ENCODE data around the gene PLAAT2.

Gene PLAAT2

DNA sequence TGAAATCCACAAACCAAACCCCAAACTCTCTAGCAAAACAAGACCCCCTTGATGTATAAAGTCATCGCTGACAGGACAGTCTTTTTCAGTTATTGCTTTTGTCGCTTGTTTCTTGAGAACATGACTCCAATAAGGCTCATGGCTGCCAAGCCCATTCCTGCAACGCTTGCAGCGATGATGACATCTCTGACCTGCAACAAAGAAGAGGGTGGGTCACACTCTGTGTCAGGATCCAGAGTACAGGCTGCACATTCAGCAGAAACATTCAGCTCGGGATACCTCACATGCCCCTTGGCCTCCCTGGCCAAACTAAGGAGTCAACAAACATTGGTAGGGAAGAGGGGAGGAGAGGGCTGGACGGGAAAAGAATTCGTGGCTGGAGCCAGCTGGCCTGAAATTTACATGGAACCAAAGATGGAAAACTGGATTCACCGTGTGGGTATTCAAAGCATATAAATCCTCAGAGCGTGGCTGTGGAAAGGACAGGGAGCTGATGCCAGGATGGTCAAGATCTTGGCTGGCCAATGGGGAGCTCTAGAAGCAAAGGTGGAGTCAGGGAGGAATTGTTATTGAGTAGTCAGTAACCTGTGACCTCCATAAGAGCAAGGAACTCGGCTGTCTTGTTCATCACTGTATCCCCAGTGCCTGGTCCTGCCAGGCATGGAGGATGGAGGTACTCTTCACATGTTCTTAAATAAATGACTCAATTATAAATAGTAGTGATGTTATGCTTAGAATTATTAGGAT is 11.8 kb upstream of the PLAAT2 start:
- no peak for DNase-seq (ENCODE audit: extremely low spot score)
- ChIA-PET POLR2A (no interaction called here), CTCF (interaction anchor here (0.6 kb wide), 1 partner anchor 62 kb away, joined by 3 read pairs; no protein-coding TSS in a partner anchor)
- TF ChIP-seq CTBP1 (IDR thresholded peaks at IDR 0.05; ENCODE audit: borderline replicate concordance): no peak
- TF ChIP-seq L3MBTL2 (conservative IDR thresholded peaks at IDR 0.05): no peak
- TF ChIP-seq TARDBP (IDR thresholded peaks at IDR 0.05): no peak
- TF ChIP-seq BHLHE40 (IDR thresholded peaks at IDR 0.05; ENCODE audit: borderline replicate concordance): no peak
- no peak for TF ChIP-seq SUZ12 (IDR thresholded peaks at IDR 0.05)
- TF ChIP-seq FOXA1 (IDR thresholded peaks at IDR 0.05): no peak
- TF ChIP-seq ELF4 (IDR thresholded peaks at IDR 0.05): no peak

DNA sequence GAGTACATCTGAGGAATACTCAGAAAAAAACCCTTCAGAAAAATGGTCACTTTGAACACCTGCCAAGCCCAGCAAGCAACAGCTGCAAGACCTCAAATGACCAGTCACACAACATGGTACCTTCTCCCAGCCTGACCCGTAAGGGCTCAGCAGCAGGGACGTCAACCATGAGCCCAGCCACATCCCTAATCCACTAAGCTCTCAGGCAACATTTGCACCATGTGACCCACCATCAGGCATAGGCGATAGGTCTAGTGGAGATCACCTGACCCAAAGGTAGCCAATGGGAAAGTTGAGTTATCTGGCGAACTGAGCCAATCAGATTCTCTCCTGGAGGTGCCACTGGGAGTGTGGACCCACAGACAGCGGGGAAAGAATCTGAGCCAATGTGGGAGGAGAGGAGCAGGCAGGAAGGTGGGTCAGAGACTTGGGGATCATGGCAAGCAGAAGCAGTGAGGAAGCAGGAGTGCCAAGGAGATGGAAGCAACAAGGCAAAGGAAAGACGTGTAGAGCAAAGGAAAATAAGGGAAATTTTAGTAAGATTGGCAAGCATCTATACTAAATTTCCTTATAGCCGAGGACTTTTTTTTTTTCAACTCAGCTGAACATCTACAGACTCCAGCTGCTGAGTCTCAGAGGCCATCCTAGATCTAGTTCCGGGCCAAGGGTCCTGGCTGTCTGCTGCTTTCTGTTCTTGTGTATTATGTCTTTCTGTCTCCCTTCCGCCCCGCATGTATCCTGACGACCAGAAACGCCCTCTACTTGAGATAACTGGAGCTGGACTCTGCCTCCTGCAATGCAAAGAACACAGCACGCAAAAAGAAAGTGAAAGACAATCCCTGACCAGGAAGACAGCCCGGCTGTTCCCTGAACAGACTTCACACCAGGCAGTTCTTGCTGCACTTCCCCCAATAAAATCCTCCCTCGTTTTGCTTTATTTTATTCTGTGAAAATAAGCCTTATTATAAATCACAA is 11.0 kb upstream of the PLAAT2 start:
- DNase-seq (ENCODE audit: extremely low spot score): no peak
- ChIA-PET CTCF (interaction anchor here (0.6 kb wide), 1 partner anchor 63 kb away, joined by 3 read pairs; no protein-coding TSS in a partner anchor), POLR2A (no interaction called here)
- TF ChIP-seq LEF1 (IDR thresholded peaks at IDR 0.05; ENCODE audit: borderline replicate concordance): no peak
- TF ChIP-seq SUZ12 (IDR thresholded peaks at IDR 0.05): no peak
- no peak for TF ChIP-seq ARNT (IDR thresholded peaks at IDR 0.05)
- no peak for TF ChIP-seq FOXA1 (IDR thresholded peaks at IDR 0.05)
- no peak for TF ChIP-seq SP1 (IDR thresholded peaks at IDR 0.05)
- TF ChIP-seq TARDBP (IDR thresholded peaks at IDR 0.05): no peak
- no peak for TF ChIP-seq HDGF (IDR thresholded peaks at IDR 0.05; ENCODE audit: borderline replicate concordance)

DNA sequence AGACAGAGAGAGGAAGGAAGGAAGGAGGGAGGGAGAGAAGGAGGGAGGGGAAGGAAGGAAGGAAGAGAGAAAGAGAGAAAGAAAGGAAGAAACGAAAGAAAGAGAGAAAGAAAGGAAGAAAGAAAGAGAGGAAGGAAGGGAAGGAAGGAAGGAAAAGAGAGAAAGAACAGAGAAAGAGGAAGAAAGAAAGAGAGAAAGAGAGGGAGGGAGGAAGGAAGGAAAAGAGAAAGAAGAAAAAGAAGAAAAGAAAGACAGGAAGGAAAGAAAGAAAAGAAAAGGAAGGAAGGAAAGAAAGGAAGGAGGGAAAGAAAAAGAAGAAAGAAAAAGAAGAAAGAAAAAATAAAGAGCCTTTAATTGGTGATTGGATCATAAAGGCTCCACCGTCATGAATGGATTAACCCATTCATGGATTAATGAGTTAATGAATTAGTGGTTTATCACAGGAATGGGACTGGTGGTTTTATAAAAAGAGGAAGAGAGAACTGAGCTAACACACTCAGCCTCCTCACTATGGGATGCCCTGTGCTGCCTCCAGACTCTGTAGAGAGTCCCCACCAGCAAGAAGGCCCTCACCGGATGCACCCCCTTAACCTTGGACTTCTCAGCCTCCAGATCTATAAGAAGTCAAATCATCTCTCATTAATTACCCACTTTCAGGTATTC is 9.0 kb upstream of the PLAAT2 start:
- POLR2A ChIA-PET: no interaction called here
- CTCF ChIA-PET: no interaction called here
- TF ChIP-seq, protein P1, sequence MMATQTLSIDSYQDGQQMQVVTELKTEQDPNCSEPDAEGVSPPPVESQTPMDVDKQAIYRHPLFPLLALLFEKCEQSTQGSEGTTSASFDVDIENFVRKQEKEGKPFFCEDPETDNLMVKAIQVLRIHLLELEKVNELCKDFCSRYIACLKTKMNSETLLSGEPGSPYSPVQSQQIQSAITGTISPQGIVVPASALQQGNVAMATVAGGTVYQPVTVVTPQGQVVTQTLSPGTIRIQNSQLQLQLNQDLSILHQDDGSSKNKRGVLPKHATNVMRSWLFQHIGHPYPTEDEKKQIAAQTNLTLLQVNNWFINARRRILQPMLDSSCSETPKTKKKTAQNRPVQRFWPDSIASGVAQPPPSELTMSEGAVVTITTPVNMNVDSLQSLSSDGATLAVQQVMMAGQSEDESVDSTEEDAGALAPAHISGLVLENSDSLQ (IDR thresholded peaks at IDR 0.05): no peak
- TF ChIP-seq CTBP1 (IDR thresholded peaks at IDR 0.05; ENCODE audit: borderline replicate concordance): no peak
- TF ChIP-seq NFRKB (IDR thresholded peaks at IDR 0.05): no peak
- no peak for TF ChIP-seq ARNT (IDR thresholded peaks at IDR 0.05)
- no peak for TF ChIP-seq HDGF (IDR thresholded peaks at IDR 0.05; ENCODE audit: borderline replicate concordance)
- TF ChIP-seq FOXK2 (IDR thresholded peaks at IDR 0.05): no peak
- no peak for TF ChIP-seq SUZ12 (IDR thresholded peaks at IDR 0.05)
- TF ChIP-seq TARDBP (IDR thresholded peaks at IDR 0.05): no peak
- no peak for TF ChIP-seq LEF1 (IDR thresholded peaks at IDR 0.05; ENCODE audit: borderline replicate concordance)
- no peak for TF ChIP-seq ELF4 (IDR thresholded peaks at IDR 0.05)
- no peak for TF ChIP-seq ZNF384 (IDR thresholded peaks at IDR 0.05)
- TF ChIP-seq L3MBTL2 (conservative IDR thresholded peaks at IDR 0.05): no peak
- no peak for DNase-seq (ENCODE audit: extremely low spot score)

DNA sequence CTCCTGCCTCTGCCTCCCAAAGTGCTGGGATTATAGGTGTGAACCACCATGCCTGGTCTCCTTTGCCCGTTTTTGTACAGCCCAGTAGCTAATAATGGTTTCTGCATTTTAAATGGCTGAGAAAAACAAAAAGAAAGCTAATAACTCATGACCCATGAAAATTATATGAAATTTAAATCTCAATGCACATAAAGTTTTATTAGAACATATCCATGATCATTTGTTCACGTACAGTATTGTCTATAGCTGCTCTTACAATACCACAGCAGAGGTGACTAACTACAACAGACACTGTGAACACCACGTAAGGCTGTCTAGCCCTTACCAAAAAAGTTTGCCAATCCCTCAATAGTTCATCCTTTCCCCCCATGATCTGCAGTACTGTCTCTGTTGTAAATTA is 6.4 kb upstream of the PLAAT2 start:
- DNase-seq (ENCODE audit: extremely low spot score): no peak
- POLR2A ChIA-PET: no interaction called here
- CTCF ChIA-PET: no interaction called here
- TF ChIP-seq, protein P1 (IDR thresholded peaks at IDR 0.05): no peak
- TF ChIP-seq L3MBTL2 (conservative IDR thresholded peaks at IDR 0.05): no peak
- TF ChIP-seq TARDBP (IDR thresholded peaks at IDR 0.05): no peak
- no peak for TF ChIP-seq FOXK2 (IDR thresholded peaks at IDR 0.05)
- TF ChIP-seq SUZ12 (IDR thresholded peaks at IDR 0.05): no peak
- TF ChIP-seq SP1 (IDR thresholded peaks at IDR 0.05): no peak
- TF ChIP-seq ARNT (IDR thresholded peaks at IDR 0.05): no peak

DNA sequence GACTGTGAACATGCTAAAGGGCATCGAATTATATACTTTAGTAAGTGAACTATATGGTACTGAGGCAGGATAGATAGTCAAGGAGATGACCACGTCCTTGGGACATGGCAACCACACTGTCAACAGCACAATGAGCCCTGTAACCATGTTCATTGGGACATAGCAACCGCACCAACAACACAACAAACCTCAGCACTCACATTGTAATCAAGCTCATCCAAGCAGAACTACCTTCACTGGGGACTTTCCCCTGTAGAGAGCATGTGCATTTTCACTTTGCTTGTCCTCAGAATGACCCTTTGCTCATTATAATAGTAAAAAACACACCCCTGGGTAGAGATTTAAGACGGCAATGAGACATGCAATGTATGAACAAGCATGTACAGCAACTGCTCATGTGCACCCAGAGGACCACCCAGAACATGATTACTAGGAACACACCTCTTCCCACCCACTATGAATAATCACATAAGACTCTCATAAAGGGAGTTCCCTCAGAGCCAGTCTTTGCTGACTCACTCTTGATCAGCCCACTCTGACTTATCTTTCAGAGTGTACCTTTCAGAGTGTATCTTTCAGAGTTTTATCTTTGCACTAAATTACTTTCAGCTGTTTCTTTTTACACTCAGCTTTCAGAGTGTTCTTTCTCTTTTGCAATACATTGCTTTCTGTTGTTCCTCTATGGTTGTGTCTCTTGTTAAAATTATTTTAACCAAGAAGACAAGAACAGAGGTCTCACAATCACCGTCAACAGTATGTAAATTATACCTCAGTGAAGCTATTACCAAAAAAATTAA is 4.1 kb upstream of the PLAAT2 start:
- TF ChIP-seq ELF4 (IDR thresholded peaks at IDR 0.05): no peak
- no peak for TF ChIP-seq FOXM1 (IDR thresholded peaks at IDR 0.05; ENCODE audit: borderline replicate concordance)
- no peak for TF ChIP-seq NFRKB (IDR thresholded peaks at IDR 0.05)
- TF ChIP-seq BHLHE40 (IDR thresholded peaks at IDR 0.05; ENCODE audit: borderline replicate concordance): no peak
- no peak for TF ChIP-seq HDGF (IDR thresholded peaks at IDR 0.05; ENCODE audit: borderline replicate concordance)
- TF ChIP-seq CTBP1 (IDR thresholded peaks at IDR 0.05; ENCODE audit: borderline replicate concordance): no peak
- no peak for TF ChIP-seq SUZ12 (IDR thresholded peaks at IDR 0.05)
- no peak for TF ChIP-seq ARNT (IDR thresholded peaks at IDR 0.05)
- TF ChIP-seq L3MBTL2 (conservative IDR thresholded peaks at IDR 0.05): no peak
- TF ChIP-seq LEF1 (IDR thresholded peaks at IDR 0.05; ENCODE audit: borderline replicate concordance): no peak
- no peak for TF ChIP-seq FOXK2 (IDR thresholded peaks at IDR 0.05)
- no peak for TF ChIP-seq FOXA1 (IDR thresholded peaks at IDR 0.05)
- DNase-seq (ENCODE audit: extremely low spot score): no peak
- ChIA-PET CTCF (interaction anchor here (0.5 kb wide), 1 partner anchor 95 kb away, joined by 3 read pairs; no protein-coding TSS in a partner anchor), POLR2A (interaction anchor here (0.6 to 0.8 kb wide), 2 partner anchors 20 to 262 kb away, joined by 3 to 4 read pairs; no protein-coding TSS in a partner anchor)

All from HEK293T (cell line).